GM06990 (cell line): Measurements from ENCODE around the gene ADRA2A.

Source experiments
- DNase-seq: peaks from one replicate; pipeline ENCODE4 v3.0.0-alpha.2; 2011; ENCODE audit not compliant: insufficient read length; ENCODE audit errors: extremely low read depth
- H3K27me3 ChIP-seq: replicated peaks from 2 replicates; pipeline ENCODE4 v1.6.0; 2011; ENCODE audit warnings: low read length; ENCODE audit not compliant: control insufficient read depth, insufficient read depth
- H3K36me3 ChIP-seq: 2 replicates; pipeline ENCODE4 v1.5.1; 2011; ENCODE audit warnings: low read length; ENCODE audit not compliant: control insufficient read depth, insufficient read depth
- H3K4me3 ChIP-seq: replicated peaks from 2 replicates; pipeline ENCODE4 v1.5.1; 2011; ENCODE audit warnings: low read depth, mild to moderate bottlenecking, control low read depth, low read length
- TF ChIP-seq, protein P1 (sequence below): IDR thresholded peaks from 2 replicates; pipeline ENCODE4 v1.5.1; 2011; ENCODE audit warnings: low read length, control low read depth, mild to moderate bottlenecking, inconsistent platforms; ENCODE audit not compliant: insufficient read depth, poor library complexity, severe bottlenecking

ADRA2A gene

DNA sequence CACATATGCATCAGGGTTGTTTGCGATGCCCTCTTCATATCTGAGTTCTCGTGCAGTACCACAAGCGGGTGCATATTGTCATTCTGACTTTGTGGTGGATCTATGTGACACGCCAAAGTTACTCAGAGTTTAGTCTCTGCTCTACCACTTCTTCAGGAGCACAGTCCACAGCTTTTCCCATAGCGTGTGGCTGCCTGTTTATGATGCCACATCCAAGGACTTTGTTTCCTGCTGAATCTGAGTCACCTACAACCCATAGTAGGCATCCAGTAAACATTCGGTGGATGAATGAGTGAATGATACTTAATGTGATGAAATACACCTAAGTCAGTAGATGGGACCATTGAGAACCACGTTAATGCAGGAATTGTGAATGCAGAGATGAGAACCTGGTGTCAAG lies 15.0 kb downstream of the ADRA2A start:
- no peak for DNase-seq
- H3K27me3 ChIP-seq: no peaks in the 10 kb centered on the region; the same call in 1 of the 2 replicates
- TF ChIP-seq, protein P1, sequence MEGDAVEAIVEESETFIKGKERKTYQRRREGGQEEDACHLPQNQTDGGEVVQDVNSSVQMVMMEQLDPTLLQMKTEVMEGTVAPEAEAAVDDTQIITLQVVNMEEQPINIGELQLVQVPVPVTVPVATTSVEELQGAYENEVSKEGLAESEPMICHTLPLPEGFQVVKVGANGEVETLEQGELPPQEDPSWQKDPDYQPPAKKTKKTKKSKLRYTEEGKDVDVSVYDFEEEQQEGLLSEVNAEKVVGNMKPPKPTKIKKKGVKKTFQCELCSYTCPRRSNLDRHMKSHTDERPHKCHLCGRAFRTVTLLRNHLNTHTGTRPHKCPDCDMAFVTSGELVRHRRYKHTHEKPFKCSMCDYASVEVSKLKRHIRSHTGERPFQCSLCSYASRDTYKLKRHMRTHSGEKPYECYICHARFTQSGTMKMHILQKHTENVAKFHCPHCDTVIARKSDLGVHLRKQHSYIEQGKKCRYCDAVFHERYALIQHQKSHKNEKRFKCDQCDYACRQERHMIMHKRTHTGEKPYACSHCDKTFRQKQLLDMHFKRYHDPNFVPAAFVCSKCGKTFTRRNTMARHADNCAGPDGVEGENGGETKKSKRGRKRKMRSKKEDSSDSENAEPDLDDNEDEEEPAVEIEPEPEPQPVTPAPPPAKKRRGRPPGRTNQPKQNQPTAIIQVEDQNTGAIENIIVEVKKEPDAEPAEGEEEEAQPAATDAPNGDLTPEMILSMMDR: no peak
- H3K36me3 ChIP-seq: no peaks in the 10 kb centered on the region
- no peak overlapping the region for H3K4me3 ChIP-seq

DNA sequence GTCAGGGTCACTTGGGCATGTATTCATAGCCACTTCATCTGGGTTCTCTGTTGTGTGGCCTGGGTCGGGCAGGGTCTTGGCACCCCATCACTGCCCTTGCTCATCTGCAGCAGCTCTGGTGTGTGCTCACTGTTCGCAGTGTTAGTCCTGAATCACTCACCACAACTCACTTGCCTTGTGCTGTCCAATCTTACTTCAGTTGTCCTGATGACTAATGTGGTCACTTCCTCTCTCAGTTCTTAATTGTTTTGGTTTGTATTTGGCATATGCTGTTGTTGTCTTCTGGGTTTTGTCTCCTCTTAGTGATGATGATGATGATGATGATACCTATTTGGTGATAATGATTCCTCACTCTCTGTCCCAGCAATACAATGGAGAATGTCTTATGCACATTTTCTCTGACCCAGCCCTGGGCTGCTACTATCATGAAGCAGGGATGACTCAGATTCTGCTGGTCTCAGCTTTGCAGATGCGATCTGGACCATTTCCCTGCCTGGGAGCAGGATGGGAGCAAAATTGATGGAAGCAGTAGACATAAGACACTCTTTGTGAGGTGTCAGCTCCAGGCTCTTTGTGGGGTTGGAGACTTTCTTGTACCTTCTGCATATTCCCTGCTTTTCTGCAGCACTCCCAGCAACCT lies 17.0 kb downstream of the ADRA2A start:
- TF ChIP-seq, protein P1: no peak
- no peak overlapping the region for H3K4me3 ChIP-seq
- H3K36me3 ChIP-seq: no peaks in the 10 kb centered on the region
- no peaks in the 10 kb centered on the region; the same call in 1 of the 2 replicates for H3K27me3 ChIP-seq
- no peak for DNase-seq

DNA sequence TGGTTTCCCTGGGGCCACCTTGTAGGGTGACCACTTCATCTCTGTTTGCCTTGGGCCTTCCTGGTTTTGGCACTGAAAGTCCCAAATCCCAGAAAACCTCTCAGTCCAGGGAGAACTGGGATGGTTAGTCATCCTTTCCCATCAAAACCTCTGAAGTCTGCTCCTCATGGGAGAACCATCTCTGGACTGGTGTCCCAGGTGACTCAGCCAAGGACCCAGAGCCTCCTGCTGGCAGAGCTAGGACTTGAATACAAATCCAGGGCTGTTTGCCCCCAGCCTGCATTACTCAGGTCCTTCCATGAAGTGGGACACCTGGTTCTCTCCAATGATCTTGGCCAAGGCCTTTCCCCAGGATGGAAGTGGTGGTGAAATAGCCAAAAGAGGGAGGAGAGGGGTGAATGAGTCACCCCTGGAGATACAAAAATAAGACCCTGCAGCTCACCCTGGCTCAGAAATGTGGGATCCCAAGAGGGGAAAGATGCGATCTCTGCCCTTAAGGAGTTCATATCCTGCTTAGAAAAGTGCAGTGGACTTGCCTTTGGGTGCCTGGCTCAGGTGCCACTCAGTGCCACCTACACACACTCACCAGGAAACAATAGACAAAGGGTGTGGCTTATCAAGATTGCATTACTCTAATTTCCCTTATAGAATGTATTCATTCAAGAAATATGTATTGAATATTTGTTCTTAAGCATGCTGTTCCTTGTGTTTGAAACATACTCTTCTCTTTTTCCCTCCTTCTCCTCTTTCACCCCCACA lies 22.0 kb downstream of the ADRA2A start:
- no peak for DNase-seq
- TF ChIP-seq, protein P1: peak; percentile 25
- no peak overlapping the region for H3K4me3 ChIP-seq
- H3K36me3 ChIP-seq: no peaks in the 10 kb centered on the region
- H3K27me3 ChIP-seq: no peaks in the 10 kb centered on the region; the same call in none of the 2 replicates

DNA sequence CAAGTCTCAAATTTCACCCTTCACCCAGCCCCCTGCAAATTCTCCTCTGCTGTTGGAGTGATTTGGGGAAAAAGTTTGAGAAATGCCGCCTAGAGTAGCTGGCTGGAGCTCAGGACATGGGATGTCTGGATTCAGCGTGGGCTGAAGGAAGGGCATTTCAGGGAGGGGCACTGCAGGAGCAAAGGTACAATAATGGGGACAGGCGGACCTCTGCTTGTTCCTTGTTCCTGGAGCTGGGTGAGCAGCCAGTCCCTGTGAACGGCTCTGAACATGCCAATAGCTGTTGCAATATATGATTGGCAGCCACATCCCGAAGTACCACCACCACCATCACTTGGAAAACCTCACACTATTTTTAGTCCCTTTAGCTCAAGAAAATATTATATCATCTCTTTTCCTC lies 23.4 kb downstream of the ADRA2A start:
- H3K4me3 ChIP-seq: no peak overlapping the region
- DNase-seq: no peak
- TF ChIP-seq, protein P1: no peak
- H3K36me3 ChIP-seq: no peaks in the 10 kb centered on the region
- no peaks in the 10 kb centered on the region; the same call in 1 of the 2 replicates for H3K27me3 ChIP-seq

DNA sequence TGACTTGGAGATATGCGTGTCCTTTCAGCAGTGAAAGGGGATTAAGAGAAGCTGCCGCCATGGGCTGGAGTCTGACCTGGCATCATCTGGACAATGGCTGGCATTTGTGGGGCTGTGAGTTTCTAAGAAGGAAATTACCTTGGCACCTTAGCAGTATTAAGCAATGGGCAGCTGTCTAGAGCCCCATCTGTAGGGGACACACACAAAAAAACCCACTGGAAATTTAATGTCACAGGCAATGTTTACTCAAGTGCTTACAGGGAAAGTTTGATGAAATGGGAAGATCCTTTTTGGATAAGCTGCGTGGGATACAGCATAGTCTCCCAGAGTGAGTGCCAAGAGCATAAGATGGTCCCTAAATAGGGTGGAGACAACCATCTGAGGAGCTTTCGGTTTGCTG lies 25.0 kb downstream of the ADRA2A start:
- DNase-seq: no peak
- TF ChIP-seq, protein P1: no peak
- H3K36me3 ChIP-seq: no peaks in the 10 kb centered on the region
- no peaks in the 10 kb centered on the region; the same call in 1 of the 2 replicates for H3K27me3 ChIP-seq
- no peak overlapping the region for H3K4me3 ChIP-seq
